ENCODE measurements around the gene PRR35.

DNA sequence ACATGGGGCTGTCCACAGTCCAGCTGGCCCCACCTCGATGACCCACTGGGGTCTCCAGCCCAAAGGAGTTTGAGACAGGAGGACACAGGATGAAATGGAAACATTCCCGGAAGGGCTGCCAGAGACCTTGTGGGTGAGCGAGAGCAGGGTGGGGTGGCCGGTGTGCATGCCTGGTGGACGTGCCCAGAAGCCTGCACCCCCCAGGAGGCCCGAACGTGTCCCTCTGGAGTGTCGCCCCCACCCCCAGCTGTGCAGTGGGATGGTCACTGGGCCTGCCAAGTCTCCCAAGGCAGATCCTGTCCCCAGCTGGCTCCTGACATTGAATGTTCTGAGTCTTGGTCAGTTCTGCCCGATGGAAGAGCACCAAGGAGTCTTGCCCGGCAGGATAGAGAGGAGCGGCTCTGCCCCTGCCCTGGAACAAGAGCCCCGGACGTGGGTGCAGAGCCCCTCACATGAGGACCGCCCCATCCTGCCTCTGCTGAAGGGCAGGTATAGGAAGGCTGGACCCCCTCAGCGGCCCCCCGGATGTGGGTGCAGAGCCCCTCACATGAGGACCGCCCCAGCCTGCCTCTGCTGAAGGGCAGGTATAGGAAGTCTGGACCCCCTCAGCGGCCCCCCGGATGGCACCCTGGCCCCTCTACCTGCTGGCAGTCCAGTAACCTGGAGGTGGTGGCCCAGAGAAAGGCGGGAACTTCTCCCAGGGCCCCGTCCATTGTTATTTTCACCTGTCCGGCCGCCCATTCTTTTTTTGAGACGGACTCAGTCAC is 35.7 kb upstream of the PRR35 start:
- TF ChIP-seq EP300 (IDR thresholded peaks at IDR 0.05): no peak
- TF ChIP-seq, protein P1, sequence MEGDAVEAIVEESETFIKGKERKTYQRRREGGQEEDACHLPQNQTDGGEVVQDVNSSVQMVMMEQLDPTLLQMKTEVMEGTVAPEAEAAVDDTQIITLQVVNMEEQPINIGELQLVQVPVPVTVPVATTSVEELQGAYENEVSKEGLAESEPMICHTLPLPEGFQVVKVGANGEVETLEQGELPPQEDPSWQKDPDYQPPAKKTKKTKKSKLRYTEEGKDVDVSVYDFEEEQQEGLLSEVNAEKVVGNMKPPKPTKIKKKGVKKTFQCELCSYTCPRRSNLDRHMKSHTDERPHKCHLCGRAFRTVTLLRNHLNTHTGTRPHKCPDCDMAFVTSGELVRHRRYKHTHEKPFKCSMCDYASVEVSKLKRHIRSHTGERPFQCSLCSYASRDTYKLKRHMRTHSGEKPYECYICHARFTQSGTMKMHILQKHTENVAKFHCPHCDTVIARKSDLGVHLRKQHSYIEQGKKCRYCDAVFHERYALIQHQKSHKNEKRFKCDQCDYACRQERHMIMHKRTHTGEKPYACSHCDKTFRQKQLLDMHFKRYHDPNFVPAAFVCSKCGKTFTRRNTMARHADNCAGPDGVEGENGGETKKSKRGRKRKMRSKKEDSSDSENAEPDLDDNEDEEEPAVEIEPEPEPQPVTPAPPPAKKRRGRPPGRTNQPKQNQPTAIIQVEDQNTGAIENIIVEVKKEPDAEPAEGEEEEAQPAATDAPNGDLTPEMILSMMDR (IDR thresholded peaks at IDR 0.05): no peak

All from sigmoid colon (tissue), 4 donors.